Gastrocnemius medialis (tissue), 4 donors: ENCODE measurements around the gene GRAMD2A.

Source experiments
- CTCF ChIP-seq, 5 experiments: fragments of 450-650 bp in 3 of 5; fragments of 200-600 bp in 2 of 5; sonication (generic) in 2 of 5; IDR thresholded peaks in 4 of 5; conservative IDR thresholded peaks in 1 of 5; 1 replicate in 4 of 5; 2 replicates in 1 of 5; pipeline ENCODE4 v1.5.1; 2016 to 2019; ENCODE audit warnings: antibody characterized with exemption in 5 of 5, mild to moderate bottlenecking in 3 of 5, moderate library complexity in 3 of 5
- POLR2A ChIP-seq, 2 donors: fragments of 450-650 bp; IDR thresholded peaks; one replicate each; pipeline ENCODE4 v1.6.1; 2017; ENCODE audit warnings: antibody characterized with exemption in 2 of 2, mild to moderate bottlenecking in 2 of 2, moderate library complexity in 2 of 2

- TF ChIP-seq CTCF (IDR thresholded peaks at IDR 0.05 in 4 of 5, conservative IDR thresholded peaks at IDR 0.05 in 1 of 5) (no peak), POLR2A (IDR thresholded peaks at IDR 0.05) (no peak)
Measured at GRCh38 chr15:72173864-72174550, 23.6 kb downstream of the GRAMD2A start.
